ENCODE results near the gene ADAMTS18.
"Not testable (repeated sequence)": the region's sequence is repeated elsewhere in the genome, so short reads cannot be mapped to it uniquely, and the experiment has no call there.

ADAMTS18 gene

DNA sequence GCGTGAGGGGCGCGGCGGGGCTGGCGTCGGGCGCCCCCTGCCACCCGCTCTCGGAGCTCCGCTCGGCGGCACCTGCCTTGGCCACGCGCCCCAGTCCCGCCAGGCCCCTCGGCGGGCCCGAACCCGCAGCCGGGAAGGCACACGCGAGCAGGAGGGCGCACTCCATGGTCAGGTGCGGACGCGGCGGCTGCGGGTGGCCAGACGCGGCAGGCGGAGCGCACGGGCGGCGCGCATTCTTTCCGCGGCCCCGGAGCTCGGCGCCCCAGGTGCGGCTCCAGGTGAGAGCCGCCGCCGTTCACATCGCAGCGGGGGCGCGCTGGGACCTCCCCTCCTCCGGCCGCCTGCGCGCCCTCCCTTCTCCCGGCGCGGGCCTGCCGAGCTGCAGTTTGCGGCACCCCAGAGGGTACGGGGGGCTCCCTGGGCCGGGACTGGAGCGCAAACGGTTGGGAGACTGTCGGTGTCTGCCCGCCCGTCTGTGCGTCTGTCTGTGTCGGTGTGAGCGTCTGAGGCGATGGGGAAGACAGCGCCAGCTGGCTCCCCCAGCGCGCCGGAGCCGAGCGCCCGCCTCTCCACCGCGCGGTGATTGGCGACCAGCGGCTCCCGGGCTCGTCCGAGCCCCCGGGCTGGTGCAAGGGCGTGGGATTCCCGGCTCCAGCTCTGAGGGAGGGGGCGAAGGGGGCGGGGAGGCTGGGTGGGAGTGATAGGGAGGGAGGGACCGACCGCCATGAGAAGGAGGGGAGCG is at the start of gene ADAMTS18:
ADAMTS18 (minus strand) TSS at position 505 of the 742 bp plus-strand sequence; CDS start at position 166, 339 bp downstream.
- in situ Hi-C loops (cut with MboI; ENCODE audit: low pct_unique_long_range_greater_than_20kb, low sequenced_read_pairs), result no loop called here
- DNase-seq, result no peak

DNA sequence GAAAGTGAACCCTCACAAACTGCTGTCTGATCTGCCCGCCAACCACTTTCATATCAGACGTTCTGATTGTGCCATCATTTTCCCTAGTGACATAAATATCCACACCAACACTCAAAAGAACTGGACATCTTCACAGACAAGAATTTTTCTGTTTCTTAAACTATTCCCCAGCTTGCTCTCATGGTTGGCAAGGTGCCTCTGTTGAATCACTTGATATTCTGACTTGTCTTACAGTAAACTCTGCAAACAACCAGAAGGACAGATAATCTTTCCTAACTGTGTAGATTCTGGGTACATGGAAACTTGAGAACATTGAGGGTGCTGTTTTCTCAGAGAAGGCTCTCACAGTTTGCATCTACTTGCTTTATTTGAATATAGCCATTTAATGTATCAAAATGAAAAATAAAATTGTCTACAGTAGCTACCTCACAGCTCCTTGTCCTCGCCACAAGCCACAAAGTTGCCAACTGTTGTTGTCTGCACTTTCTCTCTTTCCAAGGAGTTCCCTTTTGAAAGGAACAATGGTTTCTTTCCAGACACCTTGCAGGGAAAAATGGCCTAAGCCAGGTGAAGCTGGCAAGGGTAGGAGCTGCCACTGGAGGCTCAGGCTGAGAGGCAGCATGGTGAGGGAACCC is 46.0 kb upstream of the ADAMTS18 start:
- in situ Hi-C loops (cut with MboI; ENCODE audit: low pct_unique_long_range_greater_than_20kb, low sequenced_read_pairs), result no loop called here
- DNase-seq, result no peak

DNA sequence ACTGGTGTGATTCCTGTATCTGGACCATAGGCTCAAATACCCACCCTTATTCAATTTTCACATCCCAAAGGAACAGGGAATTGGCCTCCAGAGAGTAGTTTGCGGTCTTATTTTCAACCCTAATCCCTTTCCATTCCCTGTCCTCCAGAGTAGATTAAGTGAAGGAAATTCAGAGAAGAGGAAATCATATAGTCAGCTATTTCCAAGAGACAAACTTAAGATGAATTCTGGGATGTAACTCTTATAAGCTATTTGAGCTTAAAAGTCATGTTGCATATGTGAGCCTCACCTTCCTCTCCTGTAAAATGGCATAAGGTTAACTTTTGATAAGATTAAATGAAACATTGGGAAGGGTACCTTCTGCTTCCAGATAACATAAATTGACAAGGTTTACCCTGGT is 37.4 kb upstream of the ADAMTS18 start:
- in situ Hi-C loops (cut with MboI; ENCODE audit: low pct_unique_long_range_greater_than_20kb, low sequenced_read_pairs), result no loop called here

DNA sequence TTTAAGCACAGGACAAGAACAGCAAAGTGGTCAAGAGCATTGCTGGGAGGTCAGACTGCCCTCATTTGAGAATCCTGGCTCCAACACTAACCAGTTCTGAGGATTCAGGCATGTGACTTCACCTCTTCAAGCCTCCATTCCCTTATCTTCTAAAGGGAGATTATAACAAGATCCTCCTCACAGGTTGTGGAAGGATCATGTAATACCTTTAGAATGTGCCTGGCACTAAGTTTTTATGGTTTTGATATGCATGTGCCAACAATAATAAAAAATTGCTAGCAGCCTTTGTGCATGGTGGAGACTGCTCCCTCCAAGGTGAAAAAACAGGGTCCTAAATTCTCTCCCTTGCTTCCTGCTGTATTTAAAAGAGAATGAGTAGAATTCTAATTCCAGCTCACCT is 36.0 kb upstream of the ADAMTS18 start:
- no peak for DNase-seq
- in situ Hi-C loops (cut with MboI; ENCODE audit: low pct_unique_long_range_greater_than_20kb, low sequenced_read_pairs), result no loop called here

More for the DNA sequence above, 37.4 kb upstream of the ADAMTS18 start:
- DNase-seq, result no peak

GRCh38 chr16:77469634-77470033 is 34.8 kb upstream of the ADAMTS18 start:
- in situ Hi-C loops (cut with MboI; ENCODE audit: low pct_unique_long_range_greater_than_20kb, low sequenced_read_pairs), result no loop called here
- DNase-seq, result no peak

- in situ Hi-C loops (cut with MboI; ENCODE audit: low pct_unique_long_range_greater_than_20kb, low sequenced_read_pairs), result no loop called here
- DNase-seq, result no peak
These were observed 34.0 kb upstream of the ADAMTS18 start for GRCh38 chr16:77468831-77469230.

GRCh38 chr16:77467821-77468335 is 33.0 kb upstream of the ADAMTS18 start:
- no peak for DNase-seq
- in situ Hi-C loops (cut with MboI; ENCODE audit: low pct_unique_long_range_greater_than_20kb, low sequenced_read_pairs), result no loop called here

DNA sequence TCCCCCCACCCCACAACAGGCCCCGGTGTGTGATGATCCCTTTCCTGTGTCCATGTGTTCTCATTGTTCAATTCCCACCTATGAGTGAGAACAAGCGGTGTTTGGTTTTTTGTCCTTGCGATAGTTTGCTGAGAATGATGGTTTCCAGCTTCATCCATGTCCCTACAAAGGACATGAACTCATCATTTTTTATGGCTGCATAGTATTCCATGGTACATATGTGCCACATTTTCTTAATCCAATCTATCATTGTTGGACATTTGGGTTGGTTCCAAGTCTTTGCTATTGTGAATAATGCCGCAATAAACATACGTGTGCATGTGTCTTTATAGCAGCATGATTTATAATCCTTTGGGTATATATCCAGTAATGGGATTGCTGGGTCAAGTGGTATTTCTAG is 28.8 kb upstream of the ADAMTS18 start:
- in situ Hi-C loops (cut with MboI; ENCODE audit: low pct_unique_long_range_greater_than_20kb, low sequenced_read_pairs); DNase-seq: not testable (repeated sequence)

- in situ Hi-C loops (cut with MboI; ENCODE audit: low pct_unique_long_range_greater_than_20kb, low sequenced_read_pairs), result no loop called here
- no peak for DNase-seq
These were observed 28.1 kb upstream of the ADAMTS18 start for GRCh38 chr16:77462894-77463293.

- in situ Hi-C loops (cut with MboI; ENCODE audit: low pct_unique_long_range_greater_than_20kb, low sequenced_read_pairs), result no loop called here
- no peak for DNase-seq
These were observed 24.9 kb upstream of the ADAMTS18 start for GRCh38 chr16:77459534-77460254.

DNA sequence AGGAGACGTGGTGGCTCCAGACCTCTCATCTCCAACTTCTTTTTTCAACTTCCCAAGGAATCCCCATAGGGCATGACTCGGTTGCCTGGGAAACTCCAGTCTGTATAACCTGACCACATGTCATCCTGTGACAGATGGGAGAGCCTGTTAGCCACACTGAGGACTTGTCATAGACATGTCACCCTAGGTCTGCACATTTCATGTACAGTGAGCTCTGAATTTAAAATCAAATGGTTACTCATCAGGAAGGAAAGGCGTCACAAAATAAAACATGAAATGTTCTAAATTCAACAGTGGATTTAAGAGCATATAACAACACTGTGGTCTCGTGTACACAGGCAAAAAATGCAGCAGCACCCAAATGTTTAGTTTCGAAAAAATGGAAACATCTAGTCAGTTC is 22.2 kb upstream of the ADAMTS18 start:
- in situ Hi-C loops (cut with MboI; ENCODE audit: low pct_unique_long_range_greater_than_20kb, low sequenced_read_pairs), result no loop called here
- no peak for DNase-seq

GRCh38 chr16:77452243-77452642 is 17.4 kb upstream of the ADAMTS18 start:
- in situ Hi-C loops (cut with MboI; ENCODE audit: low pct_unique_long_range_greater_than_20kb, low sequenced_read_pairs), result no loop called here

GRCh38 chr16:77450790-77451487 is 16.1 kb upstream of the ADAMTS18 start:
- in situ Hi-C loops (cut with MboI; ENCODE audit: low pct_unique_long_range_greater_than_20kb, low sequenced_read_pairs), result no loop called here

More at GRCh38 chr16:77452243-77452642, 17.4 kb upstream of the ADAMTS18 start:
- DNase-seq, result no peak

GRCh38 chr16:77449208-77449607 is 14.4 kb upstream of the ADAMTS18 start:
- DNase-seq, result no peak
- in situ Hi-C loops (cut with MboI; ENCODE audit: low pct_unique_long_range_greater_than_20kb, low sequenced_read_pairs), result no loop called here

More at GRCh38 chr16:77450790-77451487, 16.1 kb upstream of the ADAMTS18 start:
- DNase-seq, result no peak

GRCh38 chr16:77445324-77445723 is 10.5 kb upstream of the ADAMTS18 start:
- in situ Hi-C loops (cut with MboI; ENCODE audit: low pct_unique_long_range_greater_than_20kb, low sequenced_read_pairs), result no loop called here
- DNase-seq, result no peak

DNA sequence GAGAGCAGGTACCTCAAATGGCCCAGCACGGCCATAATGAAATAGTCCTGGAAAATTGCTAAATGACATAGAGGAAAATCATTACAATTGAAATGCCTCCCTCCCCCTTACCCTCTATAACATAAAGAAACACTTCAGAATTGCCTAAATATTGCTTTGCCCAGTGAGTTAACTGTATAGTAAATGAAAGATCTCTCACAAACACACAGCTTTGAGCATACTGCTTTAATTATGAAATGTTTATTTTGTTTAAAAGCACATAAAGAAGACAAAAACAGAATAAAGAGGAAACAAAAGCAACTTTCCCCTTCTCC is 9.3 kb upstream of the ADAMTS18 start:
- in situ Hi-C loops (cut with MboI; ENCODE audit: low pct_unique_long_range_greater_than_20kb, low sequenced_read_pairs), result no loop called here
- no peak for DNase-seq

GRCh38 chr16:77443357-77444146 is 8.7 kb upstream of the ADAMTS18 start:
- no peak for DNase-seq
- in situ Hi-C loops (cut with MboI; ENCODE audit: low pct_unique_long_range_greater_than_20kb, low sequenced_read_pairs), result no loop called here

GRCh38 chr16:77442078-77442477 is 7.2 kb upstream of the ADAMTS18 start:
- no peak for DNase-seq
- in situ Hi-C loops (cut with MboI; ENCODE audit: low pct_unique_long_range_greater_than_20kb, low sequenced_read_pairs), result no loop called here

DNA sequence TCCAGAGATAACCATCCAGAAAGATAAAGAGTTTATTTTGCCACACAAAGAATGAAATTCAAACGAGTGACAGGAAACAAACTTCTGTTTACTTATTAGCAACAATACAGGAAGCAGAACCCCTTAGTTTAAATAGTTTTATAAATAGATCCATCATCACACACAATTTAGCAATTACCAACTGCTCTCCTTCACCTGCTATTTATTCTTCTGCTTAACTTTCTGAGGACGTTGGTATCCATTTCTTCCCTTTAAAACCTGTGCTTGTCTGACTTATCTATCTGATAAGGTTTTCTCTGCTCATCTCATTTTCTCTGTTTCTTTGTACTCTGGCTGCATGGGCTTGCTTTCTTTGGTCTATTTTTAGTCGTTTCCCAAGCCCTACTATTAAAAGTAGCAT is 4.3 kb upstream of the ADAMTS18 start:
- in situ Hi-C loops (cut with MboI; ENCODE audit: low pct_unique_long_range_greater_than_20kb, low sequenced_read_pairs), result no loop called here

More for the DNA sequence above, 4.3 kb upstream of the ADAMTS18 start:
- DNase-seq, result no peak

Data from KBM-7 (cell line).